PC-9 (cell line): ENCODE results near the gene MED19. TPM values are rescaled to one million over a fixed set of nuclear protein-coding genes. Genes with fewer than 3 reads are reported as not detected.

Experiments
- BruUV-seq: library from RNA; stranded (reverse); fragments of 400-500 nt; replicated peaks from 2 replicates; lab custom pipeline; 2021; lab: Mats Ljungman, UMichigan
- CTCF ChIA-PET: fragments of 300-600 bp; sonication (Branson Sonifier 250); formaldehyde crosslinking; loops from one replicate; lab custom pipeline; 2022; ENCODE audit warnings: antibody characterized with exemption; lab: Charles Lee
- POLR2A ChIA-PET: fragments of 300-600 bp; sonication (Branson Sonifier 250); formaldehyde crosslinking; loops from one replicate; lab custom pipeline; 2022; ENCODE audit warnings: antibody characterized with exemption; ENCODE audit not compliant: unreplicated experiment; lab: Charles Lee
- DNase-seq, 2 experiments: peaks; one replicate each; pipeline versions ENCODE4 v3.0.0 to v3.0.0-alpha.2; 2015 to 2022; ENCODE audit warnings: mixed read lengths in 1 of 2
- H2AFZ ChIP-seq: fragments of 200-600 bp; sonication (generic); 2 replicates; pipeline ENCODE4 v1.8.1; 2017; ENCODE audit warnings: antibody characterized with exemption
- H3F3A ChIP-seq: fragments of 200-600 bp; sonication (generic); 2 replicates; pipeline ENCODE4 v1.8.1; 2017; ENCODE audit warnings: antibody characterized with exemption, mild to moderate bottlenecking, low read depth; ENCODE audit not compliant: insufficient read depth
- H3K27ac ChIP-seq: fragments of 200-600 bp; sonication (generic); 2 replicates; pipeline ENCODE4 v1.6.1; 2016; ENCODE audit warnings: mixed run types
- H3K27me3 ChIP-seq: fragments of 200-600 bp; sonication (generic); 2 replicates; pipeline ENCODE4 v1.6.1; 2016; ENCODE audit warnings: low read depth, mixed run types; ENCODE audit not compliant: insufficient read depth
- H3K36me3 ChIP-seq: fragments of 200-600 bp; sonication (generic); 2 replicates; pipeline ENCODE4 v1.6.1; 2016; ENCODE audit warnings: low read depth, mixed run types
- H3K4me1 ChIP-seq: fragments of 200-600 bp; sonication (generic); replicated peaks from 2 replicates; pipeline ENCODE4 v1.6.1; 2016; ENCODE audit warnings: mixed run types; ENCODE audit not compliant: insufficient read depth
- H3K4me2 ChIP-seq: fragments of 200-600 bp; sonication (generic); 2 replicates; pipeline ENCODE4 v1.6.1; 2017; ENCODE audit warnings: mixed run types
- H3K4me3 ChIP-seq: fragments of 200-600 bp; sonication (generic); 2 replicates; pipeline ENCODE4 v1.6.1; 2016; ENCODE audit warnings: mixed run types
- H3K79me2 ChIP-seq: fragments of 200-600 bp; sonication (generic); 2 replicates; pipeline ENCODE4 v1.6.1; 2017; ENCODE audit warnings: low read depth, mixed run types
- H3K9me2 ChIP-seq: fragments of 200-600 bp; sonication (generic); 2 replicates; pipeline ENCODE4 v1.8.1; 2017; ENCODE audit warnings: mild to moderate bottlenecking; ENCODE audit not compliant: insufficient read depth
- H3K9me3 ChIP-seq: fragments of 200-600 bp; sonication (generic); 2 replicates; pipeline ENCODE4 v1.8.1; 2016; ENCODE audit warnings: low read depth; ENCODE audit not compliant: insufficient read depth
- H4K20me1 ChIP-seq: fragments of 200-600 bp; sonication (generic); 2 replicates; pipeline ENCODE4 v1.8.1; 2017; ENCODE audit not compliant: insufficient read depth
- CTCF ChIP-seq: fragments of 200-600 bp; sonication (generic); conservative IDR thresholded peaks from 2 replicates; pipeline ENCODE4 v1.6.1; 2017; ENCODE audit warnings: mixed run types, antibody characterized with exemption, mild to moderate bottlenecking, moderate library complexity
- EZH2 ChIP-seq: fragments of 200-600 bp; sonication (generic); IDR thresholded peaks from 2 replicates; pipeline ENCODE4 v1.8.0; 2017; ENCODE audit warnings: antibody characterized with exemption, low read depth
- intact Hi-C: fragments of 100-400 bp; cut with micrococcal nuclease; formaldehyde crosslinking; loops from one replicate; pipeline ENCODE4 v1.10.0; 2022; ENCODE audit not compliant: unreplicated experiment
- total RNA-seq: library from RNA; stranded (reverse); gene quantifications from 2 replicates; pipeline ENCODE4 v1.2.3, GENCODE V29; 2021

The MED19 gene
- total RNA-seq, 1 experiment from 2014 or later, result 26.9 TPM

DNA sequence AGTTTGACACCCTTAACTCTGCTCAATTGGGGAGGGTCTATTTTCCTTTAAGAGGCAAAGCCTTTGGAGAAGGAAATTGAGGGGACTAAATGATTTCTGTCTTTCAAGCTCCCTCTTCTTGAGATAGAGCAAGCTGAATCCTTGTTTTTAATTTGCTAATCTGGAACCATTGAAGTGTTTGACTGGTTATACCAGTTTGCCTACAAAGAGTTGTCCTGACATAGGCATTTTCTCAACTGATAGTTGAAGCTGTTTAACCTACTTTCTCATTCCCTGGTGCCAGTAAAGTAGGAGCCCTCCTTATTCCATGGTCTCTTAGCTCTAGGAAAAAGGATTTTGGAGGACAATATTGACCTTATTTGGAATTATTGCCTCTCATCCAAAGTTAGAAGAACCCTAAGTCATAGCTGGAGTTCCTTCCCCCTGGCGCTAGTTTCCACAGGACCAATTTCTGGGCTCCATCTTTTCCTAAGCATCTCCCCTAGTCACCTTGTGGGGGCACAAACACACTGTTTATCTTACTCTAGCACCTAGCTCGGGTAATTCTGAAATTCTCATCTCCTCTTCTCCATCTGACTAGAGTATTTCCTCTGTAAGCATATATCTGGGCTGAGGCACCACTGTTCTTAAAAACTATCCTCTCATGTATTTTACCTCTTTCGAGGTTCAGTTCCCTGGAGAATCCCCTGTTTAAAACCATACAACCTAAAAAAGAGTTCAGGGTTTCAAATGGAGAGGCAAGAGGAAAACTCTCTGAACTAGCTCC lies 36.7 kb downstream of the MED19 start:
- DNase-seq, result peak in 1 of 2 experiments; percentile 72
- H4K20me1 ChIP-seq, result peaks cover 37% of the 10 kb centered on the region
- TF ChIP-seq CTCF (no peak), EZH2 (no peak)
- intact Hi-C loops, result no loop called here
- H3K9me3 ChIP-seq, result no peaks in the 10 kb centered on the region
- peaks cover 47% of the 10 kb centered on the region for H3K4me1 ChIP-seq
- no peaks in the 10 kb centered on the region for H3K9me2 ChIP-seq
- peak overlapping the region; percentile 56 for H3K4me2 ChIP-seq
- H3F3A ChIP-seq, result peaks cover 40% of the 10 kb centered on the region
- peak overlapping the region; percentile 53 for H3K27ac ChIP-seq
- H3K36me3 ChIP-seq, result peaks cover 40% of the 10 kb centered on the region
- ChIA-PET CTCF (interaction anchor here (1.0 kb wide), 1 partner anchor 89 kb away, joined by 3 read pairs; no protein-coding TSS in a partner anchor), POLR2A (interaction anchor here (0.7 to 0.9 kb wide), 2 partner anchors 34 to 1368 kb away, joined by 3 to 7 read pairs; no protein-coding TSS in a partner anchor)
- H3K27me3 ChIP-seq, result no peaks in the 10 kb centered on the region
- H3K79me2 ChIP-seq, result peaks cover 98% of the 10 kb centered on the region
- H3K4me3 ChIP-seq, result peak overlapping the region; percentile 5; the same call in 1 of the 2 replicates
- H2AFZ ChIP-seq, result no peak overlapping the region
- no TSS peak for BruUV-seq

DNA sequence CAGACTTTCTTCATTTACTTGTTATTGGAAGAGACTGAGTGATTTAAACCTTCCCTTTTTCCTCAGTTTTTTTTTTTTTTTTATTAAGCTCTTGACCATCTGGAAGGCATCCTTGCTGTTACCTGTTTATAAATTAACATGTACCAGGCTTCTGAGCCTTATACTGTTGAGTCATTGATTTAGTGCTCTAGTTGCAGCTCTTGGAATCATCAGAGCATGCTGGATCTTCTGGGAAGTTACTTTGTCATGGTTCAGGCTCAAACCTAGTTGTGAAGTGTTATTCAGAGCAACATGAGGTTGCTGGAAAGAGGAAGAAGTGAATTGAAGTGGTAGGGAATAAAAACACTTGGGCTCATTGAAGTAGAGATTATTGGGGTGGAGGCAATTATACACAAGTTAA lies 37.8 kb downstream of the MED19 start:
- Histone ChIP-seq H3K4me1 (peaks cover 47% of the 10 kb centered on the region), H3K27me3 (no peaks in the 10 kb centered on the region), H3K27ac (peak overlapping the region; percentile 53), H3K4me3 (no peak overlapping the region), H3K79me2 (peaks cover 98% of the 10 kb centered on the region), H3F3A (peaks cover 29% of the 10 kb centered on the region; the same call in 1 of the 2 replicates), H3K9me2 (no peaks in the 10 kb centered on the region), H3K4me2 (peak overlapping the region; percentile 56), H2AFZ (no peak overlapping the region), H4K20me1 (peaks cover 29% of the 10 kb centered on the region), H3K9me3 (no peaks in the 10 kb centered on the region), H3K36me3 (peaks cover 40% of the 10 kb centered on the region)
- no TSS peak for BruUV-seq
- ChIA-PET POLR2A (interaction anchor here (0.6 kb wide), 1 partner anchor 22 kb away, joined by 3 read pairs; no protein-coding TSS in a partner anchor), CTCF (no interaction called here)
- no peak for TF ChIP-seq CTCF
- no peak for TF ChIP-seq EZH2
- DNase-seq, result no peak
- intact Hi-C loops, result no loop called here

DNA sequence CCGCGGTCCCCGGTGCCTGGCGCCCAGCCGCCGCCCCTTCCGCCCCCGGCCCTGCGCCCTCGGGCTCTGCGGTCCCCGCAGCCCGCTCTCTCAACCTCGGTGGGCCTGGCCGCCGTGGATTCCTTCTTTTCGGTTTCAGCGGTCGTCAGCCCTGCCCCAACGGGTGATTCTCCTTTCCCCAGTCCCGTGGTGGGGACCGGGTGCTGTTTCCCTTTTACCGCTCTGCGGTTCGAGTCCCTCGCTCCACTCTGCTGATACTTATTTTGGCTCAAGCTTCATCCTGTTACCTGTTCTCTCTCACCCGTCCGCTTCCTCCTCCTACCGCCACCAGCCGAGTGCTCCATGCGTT lies 43.6 kb downstream of the MED19 start:
- Histone ChIP-seq H3K79me2 (peaks cover 53% of the 10 kb centered on the region), H4K20me1 (peaks cover 7% of the 10 kb centered on the region), H3K9me2 (no peaks in the 10 kb centered on the region), H2AFZ (peak overlapping the region; percentile 80), H3K4me1 (peaks cover 26% of the 10 kb centered on the region), H3K36me3 (peaks cover 15% of the 10 kb centered on the region), H3K27ac (peak overlapping the region; percentile 91), H3K27me3 (no peaks in the 10 kb centered on the region), H3F3A (peaks cover 26% of the 10 kb centered on the region), H3K4me3 (peak overlapping the region; percentile 84), H3K4me2 (peak overlapping the region; percentile 88), H3K9me3 (no peaks in the 10 kb centered on the region)
- POLR2A ChIA-PET, result no interaction called here
- intact Hi-C loops, result loop anchor here (5.0 to 10.0 kb wide), 4 partner anchors 344 to 1476 kb away; partner anchors contain the start of genes FAM111A and TNKS1BP1
- no peak for DNase-seq
- CTCF ChIA-PET, result no interaction called here
- TF ChIP-seq CTCF, result no peak
- no peak for TF ChIP-seq EZH2
- TSS peak; percentile 34 for BruUV-seq
